GM19463 (cell line): ENCODE measurements around the gene PLEKHH2.
"Not testable (repeated sequence)": the region's sequence is repeated elsewhere in the genome, so short reads cannot be mapped to it uniquely, and the experiment has no call there.

Experiments used
- ATAC-seq: cut with Tn5 transposase; IDR thresholded peaks from one replicate; pipeline ENCODE4 v1.9.1; 2021; ENCODE audit warnings: mild to moderate bottlenecking, moderate library complexity; ENCODE audit not compliant: unreplicated experiment

Gene PLEKHH2

GRCh38 chr2:43715300-43716098, 78.4 kb downstream of the PLEKHH2 start:
- ATAC-seq = no peak

DNA sequence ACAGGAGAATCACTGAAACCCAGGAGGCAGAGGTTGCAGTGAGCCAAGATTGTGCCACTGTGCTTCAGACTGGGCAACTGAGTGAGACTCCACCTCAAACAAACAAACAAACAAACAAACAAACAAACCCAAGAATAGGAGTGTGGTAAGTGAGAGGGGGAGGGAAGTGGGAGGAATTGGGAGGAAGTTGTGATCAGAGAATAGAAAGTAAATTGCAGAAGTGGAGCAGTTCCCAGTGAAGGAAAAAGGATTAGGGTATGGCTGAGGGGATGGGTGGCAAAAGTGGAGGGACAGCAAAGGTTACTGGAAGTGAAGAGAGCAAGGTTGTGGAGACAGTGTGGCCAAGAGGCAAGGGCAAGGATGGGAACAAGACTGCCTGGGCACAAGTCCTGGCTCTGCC, 80.3 kb downstream of the PLEKHH2 start:
- no peak for ATAC-seq

- peak; percentile 66 for ATAC-seq
Measured at GRCh38 chr2:43718530-43719124, 81.6 kb downstream of the PLEKHH2 start.

- no peak for ATAC-seq
Measured at GRCh38 chr2:43724728-43725526, 87.9 kb downstream of the PLEKHH2 start.

GRCh38 chr2:43725711-43726246, 88.7 kb downstream of the PLEKHH2 start:
- ATAC-seq = no peak

DNA sequence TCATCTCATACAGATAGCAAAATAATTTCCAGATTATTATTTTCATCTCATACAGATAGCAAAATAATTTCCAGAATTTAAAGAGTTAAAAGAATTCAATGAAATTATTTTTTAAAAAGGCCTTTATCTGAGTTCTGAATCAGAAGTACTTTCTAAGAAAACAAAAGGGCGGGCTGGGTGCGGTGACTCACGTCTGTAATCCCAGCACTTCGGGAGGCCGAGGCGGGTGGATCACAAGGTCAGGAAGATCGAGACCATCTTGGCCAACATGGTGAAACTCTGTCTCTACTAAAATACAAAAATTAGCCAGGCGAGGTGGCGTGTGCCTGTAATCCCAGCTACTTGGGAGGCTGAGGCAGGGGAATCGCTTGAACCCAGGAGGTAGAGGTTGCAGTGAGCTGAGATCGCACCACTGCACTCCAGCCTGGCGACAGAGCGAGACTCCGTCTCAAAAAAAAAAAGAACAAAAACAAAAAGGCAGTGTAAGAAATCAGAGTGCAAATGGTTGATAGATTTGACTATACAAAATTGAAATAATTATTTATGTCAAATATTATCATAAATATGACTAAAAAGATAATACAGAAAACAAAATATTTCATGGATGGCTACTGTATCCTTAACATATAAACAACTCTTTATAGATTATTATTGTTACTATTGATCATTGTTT, 90.0 kb downstream of the PLEKHH2 start:
- not testable (repeated sequence) for ATAC-seq

GRCh38 chr2:43727634-43728014, 90.6 kb downstream of the PLEKHH2 start:
- ATAC-seq = no peak

DNA sequence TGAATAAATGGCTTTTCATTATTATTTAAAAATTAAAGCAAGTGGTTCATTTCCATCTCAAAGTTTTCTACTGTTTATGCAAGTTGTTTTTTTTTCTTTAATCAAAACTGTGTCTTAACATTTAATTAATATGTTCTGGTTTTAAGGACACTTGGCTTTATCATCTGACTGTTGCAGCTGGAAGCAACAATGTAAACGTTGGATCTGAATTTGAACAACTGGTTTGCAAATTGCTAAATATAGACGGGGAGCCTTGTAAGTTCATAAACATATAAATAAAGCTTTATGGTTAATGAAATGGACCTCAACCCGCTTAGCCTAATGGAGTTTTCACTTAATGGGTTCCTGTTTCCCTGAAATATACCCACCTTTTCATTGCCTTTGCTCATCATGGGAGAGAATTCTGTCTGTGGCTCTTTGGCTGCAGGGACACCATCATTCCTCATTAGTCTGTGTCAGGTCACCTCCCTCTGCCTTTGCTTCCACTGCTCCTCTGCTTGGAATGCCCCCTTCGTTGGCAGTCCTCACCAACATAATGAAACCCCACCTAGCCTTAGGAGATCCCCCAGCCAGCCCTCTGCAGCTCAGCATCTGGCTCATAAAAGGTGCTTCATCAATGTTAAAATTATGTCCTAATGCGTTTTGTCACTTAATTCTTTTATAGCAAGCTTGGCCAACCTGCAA, 92.6 kb downstream of the PLEKHH2 start:
- ATAC-seq = no peak

DNA sequence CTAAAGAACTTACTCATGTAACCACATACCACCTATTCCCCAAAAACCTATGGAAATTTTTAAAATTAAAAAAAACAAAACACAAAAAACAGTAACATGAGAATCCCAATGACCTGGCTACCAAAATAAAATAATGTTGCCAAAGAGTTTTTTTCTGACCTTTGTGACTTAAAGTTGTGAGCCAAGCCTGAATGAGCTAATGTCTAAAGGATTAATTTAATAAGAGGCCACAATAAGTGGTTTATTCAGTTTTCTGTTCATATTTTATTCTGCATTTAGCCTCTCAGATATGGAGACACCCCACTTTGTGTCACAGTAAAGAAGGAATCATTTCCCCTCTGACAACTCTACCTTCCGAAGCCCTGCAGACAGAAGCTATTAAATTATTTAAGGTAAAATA, 94.2 kb downstream of the PLEKHH2 start:
- ATAC-seq = no peak

DNA sequence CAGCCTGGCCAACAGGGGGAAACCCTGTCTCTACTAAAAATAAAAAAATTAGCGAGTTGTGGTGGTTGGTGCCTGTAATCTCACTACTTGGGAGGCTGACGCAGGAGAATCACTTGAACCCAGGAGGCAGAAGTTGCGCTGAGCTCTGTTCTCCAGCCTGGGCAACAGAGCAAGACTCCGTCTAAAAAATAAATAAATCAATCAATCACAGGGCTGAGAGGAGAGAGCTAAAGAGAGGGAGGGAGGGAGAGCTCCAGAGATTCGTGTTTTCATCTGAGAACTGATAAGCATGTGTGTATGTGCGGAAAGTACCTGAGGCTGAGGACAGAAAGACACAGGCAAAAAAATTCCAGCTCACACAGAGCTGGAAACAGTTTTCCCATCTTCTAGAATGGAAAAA, 99.6 kb downstream of the PLEKHH2 start:
- ATAC-seq = no peak

- no peak for ATAC-seq
Measured at GRCh38 chr2:43737097-43737854, 100.2 kb downstream of the PLEKHH2 start.

- ATAC-seq = no peak
Measured at GRCh38 chr2:43737855-43738254, 100.8 kb downstream of the PLEKHH2 start.

- ATAC-seq = no peak
Measured at GRCh38 chr2:43738257-43738656, 101.2 kb downstream of the PLEKHH2 start.

DNA sequence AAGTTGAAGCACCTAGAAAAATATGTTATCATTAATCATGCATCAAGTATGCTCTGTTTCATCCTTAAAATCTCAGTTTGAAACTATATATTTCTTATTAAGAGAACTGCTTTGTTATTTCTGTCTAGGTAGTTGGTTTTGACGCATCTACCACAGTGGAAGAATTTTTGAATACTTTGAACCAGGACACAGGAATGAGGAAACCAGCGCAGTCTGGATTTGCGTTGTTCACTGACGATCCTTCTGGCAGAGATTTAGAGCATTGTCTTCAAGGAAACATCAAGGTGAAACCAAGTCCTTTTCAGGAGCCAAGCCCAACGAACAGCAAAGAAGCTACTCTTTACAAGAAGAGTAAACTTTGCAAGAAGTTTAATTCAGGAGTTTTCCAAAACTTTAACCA, 106.6 kb downstream of the PLEKHH2 start:
- ATAC-seq = no peak

DNA sequence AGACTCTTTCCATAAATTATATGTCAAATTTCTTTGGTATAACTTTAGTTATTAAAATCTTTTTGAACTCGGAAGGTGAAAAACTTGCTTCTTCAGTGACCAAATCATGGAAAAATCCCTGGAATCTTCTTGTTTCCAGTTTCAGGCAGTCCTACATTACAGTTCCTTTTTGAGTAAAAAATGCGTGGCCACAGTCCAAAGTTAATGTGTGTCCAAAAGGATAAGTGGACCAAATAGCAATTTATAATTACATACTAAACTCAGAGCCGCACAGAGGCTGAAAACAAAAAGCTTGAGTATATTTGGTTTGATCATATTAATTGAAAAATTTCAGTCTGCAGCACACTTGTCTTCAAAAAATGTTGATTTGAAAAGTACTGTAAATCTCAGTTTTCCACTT, 108.4 kb downstream of the PLEKHH2 start:
- no peak for ATAC-seq

GRCh38 chr2:43748333-43748732, 111.3 kb downstream of the PLEKHH2 start:
- ATAC-seq = no peak

DNA sequence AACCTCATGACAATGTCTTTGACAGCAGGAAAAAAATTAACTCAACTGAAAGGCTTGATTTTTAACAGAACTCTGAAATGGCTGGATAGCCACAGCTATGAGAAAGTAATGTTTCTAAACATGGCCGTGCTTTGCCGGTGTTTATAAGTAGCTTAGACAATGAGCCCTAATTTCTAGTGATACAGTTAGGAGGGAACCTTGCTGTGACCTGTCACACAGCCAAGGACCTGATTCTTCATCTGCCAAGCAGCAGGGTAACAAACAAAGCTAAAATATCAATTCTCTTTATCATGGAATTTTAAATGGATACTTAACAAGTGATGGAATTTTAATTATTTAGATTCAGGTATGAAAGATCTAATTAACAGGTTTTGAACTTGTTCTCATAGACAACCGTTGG, 112.5 kb downstream of the PLEKHH2 start:
- ATAC-seq = no peak

DNA sequence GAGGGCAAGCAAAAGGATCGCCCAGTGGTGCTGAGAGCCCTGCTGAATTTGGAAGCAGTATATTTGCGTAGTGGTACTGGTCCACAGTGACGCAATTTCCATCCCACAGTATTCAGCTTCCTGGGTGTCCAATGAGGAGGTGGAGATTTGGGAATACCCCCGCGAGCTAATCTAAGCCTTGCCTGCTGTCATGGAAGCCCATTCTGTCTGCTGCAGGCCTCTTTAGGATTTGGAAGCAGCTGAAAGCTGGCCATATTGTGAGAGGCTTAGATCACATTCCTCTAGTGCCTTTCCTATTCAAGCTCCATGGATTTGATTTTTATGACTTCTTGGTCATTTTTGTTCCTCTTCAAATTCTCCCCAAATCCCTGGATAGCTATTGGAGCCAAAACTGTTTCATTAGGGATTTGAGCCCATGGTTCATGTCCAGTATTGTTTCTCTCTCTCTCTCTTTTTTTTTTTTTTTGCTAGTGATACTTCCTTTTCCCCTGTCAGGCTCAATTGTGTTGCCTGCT, 114.5 kb downstream of the PLEKHH2 start:
- ATAC-seq = no peak

GRCh38 chr2:43752302-43752701, 115.2 kb downstream of the PLEKHH2 start:
- no peak for ATAC-seq

DNA sequence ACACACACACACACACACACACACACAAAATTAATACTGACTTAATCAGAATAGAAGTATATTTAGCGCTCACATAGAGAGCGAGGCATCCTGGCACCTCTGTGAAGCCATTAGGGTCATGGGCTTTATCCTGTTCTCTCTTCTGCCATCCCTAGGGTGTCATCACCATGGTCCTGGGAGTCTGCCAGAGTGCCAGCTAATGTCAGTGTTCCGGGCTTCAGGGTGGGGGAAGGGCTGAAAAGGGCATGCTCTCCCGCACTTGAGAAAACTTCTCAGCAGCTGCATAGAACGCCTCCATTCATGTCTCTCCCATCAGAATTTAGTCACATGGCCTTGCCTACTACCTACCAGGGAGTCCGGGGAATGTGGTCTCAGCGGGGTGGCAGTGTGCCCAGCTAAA, 117.1 kb downstream of the PLEKHH2 start:
- no peak for ATAC-seq
